Measurements from ENCODE around the gene ANO1. TPM values are rescaled to one million over a fixed set of nuclear protein-coding genes. Genes with fewer than 3 reads are reported as not detected.

ANO1 gene
- total and polyA plus RNA-seq, 4 donors, result 7.8 to 64.8 (median 32.2) TPM

DNA sequence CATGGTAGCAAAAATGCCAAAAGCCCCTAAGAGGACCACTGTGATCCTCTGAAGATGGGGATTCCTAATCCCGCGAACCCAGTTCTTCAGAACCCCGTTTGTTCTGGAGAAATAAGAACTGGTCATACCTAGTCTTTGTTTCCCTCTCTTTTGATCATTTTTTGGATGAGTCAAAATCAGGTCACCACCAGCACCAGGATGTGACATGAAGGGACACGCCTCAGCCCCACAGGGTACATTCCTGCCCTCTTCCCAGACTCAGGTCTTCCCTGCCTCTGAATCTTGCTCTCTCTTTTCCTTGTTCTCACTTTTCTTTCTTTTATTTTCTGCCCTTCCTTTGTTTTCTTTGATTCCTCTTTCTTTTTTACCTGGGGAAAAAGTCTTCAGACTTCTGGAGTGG, 14.6 kb upstream of the ANO1 start:
- 95% methylated on average over 4 of the region's 4 CpGs for WGBS
- no peak for TF ChIP-seq EGR1 (IDR thresholded peaks at IDR 0.05; ENCODE audit: low read depth in 2 of 2)
- TF ChIP-seq FOXA1 (IDR thresholded peaks at IDR 0.05), result no peak
- TF ChIP-seq, protein P1, sequence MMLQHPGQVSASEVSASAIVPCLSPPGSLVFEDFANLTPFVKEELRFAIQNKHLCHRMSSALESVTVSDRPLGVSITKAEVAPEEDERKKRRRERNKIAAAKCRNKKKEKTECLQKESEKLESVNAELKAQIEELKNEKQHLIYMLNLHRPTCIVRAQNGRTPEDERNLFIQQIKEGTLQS (IDR thresholded peaks at IDR 0.05), result no peak
- no peak for TF ChIP-seq RXRA (IDR thresholded peaks at IDR 0.05)
- no peak for TF ChIP-seq JUND (IDR thresholded peaks at IDR 0.05)

DNA sequence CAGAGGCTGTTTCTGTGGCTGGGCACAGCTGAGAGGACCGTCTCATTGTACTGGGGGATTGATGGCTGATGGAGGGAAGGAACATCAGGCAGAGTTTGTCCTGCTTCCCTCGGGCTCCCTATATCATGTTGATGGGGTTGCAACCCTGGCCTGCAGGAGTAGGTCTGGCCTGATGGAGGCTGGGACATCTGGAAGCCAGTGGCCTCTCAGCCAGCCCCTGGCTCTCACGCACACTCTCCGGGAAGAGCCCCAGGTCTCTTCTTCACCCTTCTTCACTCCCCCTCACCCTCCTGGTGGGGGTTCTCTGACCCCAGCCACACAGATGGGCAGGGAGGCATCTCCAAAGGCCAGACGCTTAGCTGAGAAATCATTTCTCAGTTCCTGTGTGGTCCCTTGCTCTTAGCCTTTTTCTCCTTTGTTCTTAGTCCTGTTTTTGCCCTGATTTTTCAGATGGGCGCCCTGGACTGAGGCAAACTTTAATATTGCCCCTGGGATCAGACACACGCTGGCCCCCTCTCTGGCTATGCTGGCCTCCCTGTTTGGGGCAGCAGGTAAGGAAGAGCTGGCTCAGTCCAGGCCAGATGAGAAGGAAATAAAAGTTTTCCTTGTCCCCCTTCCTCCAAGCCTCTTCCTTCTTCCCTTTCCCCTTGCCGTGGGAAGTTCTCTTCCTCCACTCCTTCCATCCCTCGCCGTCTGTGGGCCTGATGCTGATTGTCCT, 13.9 kb upstream of the ANO1 start:
- no peaks in the 10 kb centered on the region for H3K36me3 ChIP-seq (ENCODE audit: control insufficient read depth in 4 of 4, insufficient read depth in 3 of 4, low read depth in 1 of 4, low read length in 3 of 4)
- no peaks in the 10 kb centered on the region for H3K9me3 ChIP-seq (ENCODE audit: control insufficient read depth in 4 of 4, low read length in 3 of 4)
- H3K4me3 ChIP-seq (ENCODE audit: low read depth in 1 of 3, low read length in 3 of 3), result no peak overlapping the region
- H3K27me3 ChIP-seq (ENCODE audit: control insufficient read depth in 4 of 4, insufficient read depth in 4 of 4, low read length in 3 of 4), result no peaks in the 10 kb centered on the region
- H3K9ac ChIP-seq (ENCODE audit: low read depth in 1 of 2, low read length in 2 of 2), result no peak overlapping the region
- no peak for TF ChIP-seq SP1 (IDR thresholded peaks at IDR 0.05)
- TF ChIP-seq FOXA1 (IDR thresholded peaks at IDR 0.05), result no peak
- no peak for TF ChIP-seq HNF4G (IDR thresholded peaks at IDR 0.05)
- peak; percentile 19 for DNase-seq (ENCODE audit: low spot score)
- 88% methylated on average over 10 of the region's 10 CpGs for WGBS
- H3K4me1 ChIP-seq (ENCODE audit: control insufficient read depth in 4 of 4, insufficient read depth in 4 of 4, low read length in 3 of 4), result peaks cover 0 to 6% (median 2%) of the 10 kb centered on the region in 4 donors
- H3K27ac ChIP-seq (ENCODE audit: low read depth in 1 of 2, low read length in 2 of 2), result no peak overlapping the region

More for the DNA sequence above, 14.6 kb upstream of the ANO1 start:
- Histone ChIP-seq H3K36me3 (ENCODE audit: control insufficient read depth in 4 of 4, insufficient read depth in 3 of 4, low read depth in 1 of 4, low read length in 3 of 4) (no peaks in the 10 kb centered on the region), H3K27ac (ENCODE audit: low read depth in 1 of 2, low read length in 2 of 2) (no peak overlapping the region), H3K27me3 (ENCODE audit: control insufficient read depth in 4 of 4, insufficient read depth in 4 of 4, low read length in 3 of 4) (no peaks in the 10 kb centered on the region), H3K9ac (ENCODE audit: low read depth in 1 of 2, low read length in 2 of 2) (no peak overlapping the region), H3K9me3 (ENCODE audit: control insufficient read depth in 4 of 4, low read length in 3 of 4) (no peaks in the 10 kb centered on the region), H3K4me1 (ENCODE audit: control insufficient read depth in 4 of 4, insufficient read depth in 4 of 4, low read length in 3 of 4) (peaks cover 0 to 6% (median 2%) of the 10 kb centered on the region in 4 donors), H3K4me3 (ENCODE audit: low read depth in 1 of 3, low read length in 3 of 3) (no peak overlapping the region)
- DNase-seq (ENCODE audit: low spot score), result no peak

DNA sequence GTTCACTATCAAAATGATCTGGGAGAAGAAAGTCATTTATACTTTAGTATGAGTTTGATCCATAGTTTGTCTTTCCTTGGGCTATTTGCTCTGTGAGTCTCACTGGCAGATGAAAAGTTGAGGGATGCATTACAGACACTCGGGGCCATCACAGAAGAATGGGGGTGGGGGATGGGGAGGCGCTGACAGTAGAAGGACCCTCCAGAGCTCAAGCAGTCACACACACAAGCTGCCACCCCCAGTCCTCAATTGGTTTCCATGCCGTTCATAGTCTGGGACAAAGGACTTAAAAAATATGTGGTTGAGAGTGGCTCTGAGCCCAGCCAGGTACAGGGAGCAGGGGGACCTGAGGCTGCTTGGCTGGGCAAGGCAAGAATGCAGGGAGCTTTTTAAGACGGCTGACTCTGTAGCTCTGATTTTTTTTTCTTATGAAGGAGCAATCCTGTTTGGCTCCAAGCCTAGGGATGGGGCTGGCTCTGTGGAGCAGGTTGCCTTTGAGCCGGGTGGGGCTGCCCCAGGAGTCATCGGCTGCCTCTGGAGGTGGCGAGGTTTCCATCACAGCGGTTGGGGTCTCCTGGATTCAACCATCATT, 13.3 kb upstream of the ANO1 start:
- Histone ChIP-seq H3K4me1 (ENCODE audit: control insufficient read depth in 4 of 4, insufficient read depth in 4 of 4, low read length in 3 of 4) (peaks cover 0 to 6% (median 2%) of the 10 kb centered on the region in 4 donors), H3K27ac (ENCODE audit: low read depth in 1 of 2, low read length in 2 of 2) (no peak overlapping the region), H3K9me3 (ENCODE audit: control insufficient read depth in 4 of 4, low read length in 3 of 4) (no peaks in the 10 kb centered on the region), H3K27me3 (ENCODE audit: control insufficient read depth in 4 of 4, insufficient read depth in 4 of 4, low read length in 3 of 4) (no peaks in the 10 kb centered on the region), H3K9ac (ENCODE audit: low read depth in 1 of 2, low read length in 2 of 2) (no peak overlapping the region), H3K4me3 (ENCODE audit: low read depth in 1 of 3, low read length in 3 of 3) (no peak overlapping the region), H3K36me3 (ENCODE audit: control insufficient read depth in 4 of 4, insufficient read depth in 3 of 4, low read depth in 1 of 4, low read length in 3 of 4) (no peaks in the 10 kb centered on the region)
- 88% methylated on average over 8 of the region's 8 CpGs for WGBS
- DNase-seq (ENCODE audit: low spot score), result peak; percentile 14
- TF ChIP-seq HNF4G (IDR thresholded peaks at IDR 0.05) (no peak), GABPA (IDR thresholded peaks at IDR 0.05 in 1 of 2, conservative IDR thresholded peaks at IDR 0.05 in 1 of 2) (no peak), FOXA2 (IDR thresholded peaks at IDR 0.05) (no peak), YY1 (IDR thresholded peaks at IDR 0.05) (no peak), RXRA (IDR thresholded peaks at IDR 0.05) (no peak), EGR1 (IDR thresholded peaks at IDR 0.05; ENCODE audit: low read depth in 2 of 2) (no peak), RAD21 (IDR thresholded peaks at IDR 0.05) (no peak), FOXA1 (IDR thresholded peaks at IDR 0.05) (no peak)
- TF ChIP-seq, protein P2, sequence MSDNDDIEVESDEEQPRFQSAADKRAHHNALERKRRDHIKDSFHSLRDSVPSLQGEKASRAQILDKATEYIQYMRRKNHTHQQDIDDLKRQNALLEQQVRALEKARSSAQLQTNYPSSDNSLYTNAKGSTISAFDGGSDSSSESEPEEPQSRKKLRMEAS (IDR thresholded peaks at IDR 0.05), result no peak

All from liver (tissue), 9 donors.